Activated naive CD8-positive, alpha-beta T cell (primary cell): ENCODE measurements around the gene KRT78.

Experiments used
- H3K27ac Mint-ChIP-seq: one replicate; pipeline ENCODE4 v1.8.0; 2021; ENCODE audit warnings: mixed read lengths
- H3K27me3 Mint-ChIP-seq: one replicate; pipeline ENCODE4 v1.8.0; 2021; ENCODE audit warnings: mixed read lengths
- H3K36me3 Mint-ChIP-seq: one replicate; pipeline ENCODE4 v1.8.0; 2021; ENCODE audit warnings: mixed read lengths
- H3K4me1 Mint-ChIP-seq: one replicate; pipeline ENCODE4 v1.8.0; 2021; ENCODE audit warnings: low read depth, mixed read lengths
- H3K4me3 Mint-ChIP-seq: one replicate; pipeline ENCODE4 v1.8.0; 2021; ENCODE audit warnings: mild to moderate bottlenecking, mixed read lengths
- H3K9me3 Mint-ChIP-seq: one replicate; pipeline ENCODE4 v1.8.0; 2021; ENCODE audit warnings: low read depth, mixed read lengths

KRT78 gene

GRCh38 chr12:52836491-52837412, 12.0 kb downstream of the KRT78 start:
- Mint-ChIP-seq H3K4me3 (peak overlapping the region; percentile 58), H3K27me3 (no peaks in the 10 kb centered on the region), H3K9me3 (no peaks in the 10 kb centered on the region), H3K27ac (peak overlapping the region; percentile 99), H3K36me3 (no peaks in the 10 kb centered on the region), H3K4me1 (peaks cover 46% of the 10 kb centered on the region)

GRCh38 chr12:52836042-52836466, 12.7 kb downstream of the KRT78 start:
- no peaks in the 10 kb centered on the region for H3K27me3 Mint-ChIP-seq
- peak overlapping the region; percentile 58 for H3K4me3 Mint-ChIP-seq
- H3K27ac Mint-ChIP-seq, result peak overlapping the region; percentile 99
- H3K9me3 Mint-ChIP-seq, result no peaks in the 10 kb centered on the region
- no peaks in the 10 kb centered on the region for H3K36me3 Mint-ChIP-seq
- peaks cover 46% of the 10 kb centered on the region for H3K4me1 Mint-ChIP-seq

GRCh38 chr12:52835271-52836041, 13.3 kb downstream of the KRT78 start:
- Mint-ChIP-seq H3K27ac (peak overlapping the region; percentile 99), H3K36me3 (no peaks in the 10 kb centered on the region), H3K27me3 (no peaks in the 10 kb centered on the region), H3K9me3 (no peaks in the 10 kb centered on the region), H3K4me1 (peaks cover 46% of the 10 kb centered on the region), H3K4me3 (peak overlapping the region; percentile 58)

GRCh38 chr12:52834727-52835001, 14.1 kb downstream of the KRT78 start:
- Mint-ChIP-seq H3K27ac (peak overlapping the region; percentile 81), H3K9me3 (no peaks in the 10 kb centered on the region), H3K36me3 (no peaks in the 10 kb centered on the region), H3K4me3 (no peak overlapping the region), H3K4me1 (peaks cover 46% of the 10 kb centered on the region), H3K27me3 (no peaks in the 10 kb centered on the region)

GRCh38 chr12:52833922-52834726, 14.7 kb downstream of the KRT78 start, which contains the start of gene KRT79:
Gene KRT79, minus strand, starts transcription at chr12:52834311. Its CDS starts 51 bp downstream, at chr12:52834260.
- H3K27ac Mint-ChIP-seq, result peak within 1 kb of the TSS; percentile 99
- no peak within 1 kb of the TSS for H3K4me3 Mint-ChIP-seq
- H3K4me1 Mint-ChIP-seq, result peaks cover 47% of the 10 kb centered on the region
- H3K27me3 Mint-ChIP-seq, result no peaks in the 10 kb centered on the region
- H3K36me3 Mint-ChIP-seq, result no peaks in the 10 kb centered on the region
- no peaks in the 10 kb centered on the region for H3K9me3 Mint-ChIP-seq

GRCh38 chr12:52832985-52833905, 15.5 kb downstream of the KRT78 start:
- no peak overlapping the region for H3K4me3 Mint-ChIP-seq
- no peaks in the 10 kb centered on the region for H3K9me3 Mint-ChIP-seq
- H3K36me3 Mint-ChIP-seq, result no peaks in the 10 kb centered on the region
- peak overlapping the region; percentile 14 for H3K27ac Mint-ChIP-seq
- peaks cover 49% of the 10 kb centered on the region for H3K4me1 Mint-ChIP-seq
- H3K27me3 Mint-ChIP-seq, result no peaks in the 10 kb centered on the region

- no peak overlapping the region for H3K27ac Mint-ChIP-seq
- H3K36me3 Mint-ChIP-seq, result no peaks in the 10 kb centered on the region
- peaks cover 43% of the 10 kb centered on the region for H3K4me1 Mint-ChIP-seq
- no peaks in the 10 kb centered on the region for H3K27me3 Mint-ChIP-seq
- no peaks in the 10 kb centered on the region for H3K9me3 Mint-ChIP-seq
- no peak overlapping the region for H3K4me3 Mint-ChIP-seq
These were observed 16.3 kb downstream of the KRT78 start for GRCh38 chr12:52832451-52832850.

- Mint-ChIP-seq H3K9me3 (no peaks in the 10 kb centered on the region), H3K36me3 (no peaks in the 10 kb centered on the region), H3K4me1 (peaks cover 31% of the 10 kb centered on the region), H3K4me3 (no peak overlapping the region), H3K27ac (no peak overlapping the region), H3K27me3 (no peaks in the 10 kb centered on the region)
These were observed 17.5 kb downstream of the KRT78 start for GRCh38 chr12:52831251-52831650.

- no peak overlapping the region for H3K27ac Mint-ChIP-seq
- peaks cover 20% of the 10 kb centered on the region for H3K4me1 Mint-ChIP-seq
- H3K36me3 Mint-ChIP-seq, result no peaks in the 10 kb centered on the region
- no peak overlapping the region for H3K4me3 Mint-ChIP-seq
- no peaks in the 10 kb centered on the region for H3K27me3 Mint-ChIP-seq
- H3K9me3 Mint-ChIP-seq, result no peaks in the 10 kb centered on the region
These were observed 18.6 kb downstream of the KRT78 start for GRCh38 chr12:52829986-52830770.

GRCh38 chr12:52828591-52829021, 20.2 kb downstream of the KRT78 start:
- H3K4me1 Mint-ChIP-seq, result peaks cover 12% of the 10 kb centered on the region
- H3K9me3 Mint-ChIP-seq, result no peaks in the 10 kb centered on the region
- no peaks in the 10 kb centered on the region for H3K27me3 Mint-ChIP-seq
- H3K4me3 Mint-ChIP-seq, result no peak overlapping the region
- peak overlapping the region; percentile 13 for H3K27ac Mint-ChIP-seq
- H3K36me3 Mint-ChIP-seq, result no peaks in the 10 kb centered on the region

GRCh38 chr12:52828156-52828555, 20.6 kb downstream of the KRT78 start:
- H3K9me3 Mint-ChIP-seq, result no peaks in the 10 kb centered on the region

GRCh38 chr12:52827499-52828090, 21.2 kb downstream of the KRT78 start:
- Mint-ChIP-seq H3K36me3 (no peaks in the 10 kb centered on the region), H3K4me1 (peaks cover 12% of the 10 kb centered on the region), H3K9me3 (no peaks in the 10 kb centered on the region), H3K4me3 (no peak overlapping the region), H3K27ac (no peak overlapping the region), H3K27me3 (no peaks in the 10 kb centered on the region)

More at GRCh38 chr12:52828156-52828555, 20.6 kb downstream of the KRT78 start:
- Mint-ChIP-seq H3K27me3 (no peaks in the 10 kb centered on the region), H3K4me3 (no peak overlapping the region), H3K27ac (no peak overlapping the region), H3K36me3 (no peaks in the 10 kb centered on the region), H3K4me1 (peaks cover 12% of the 10 kb centered on the region)
